ENCODE results near the gene RPP40.

DNA sequence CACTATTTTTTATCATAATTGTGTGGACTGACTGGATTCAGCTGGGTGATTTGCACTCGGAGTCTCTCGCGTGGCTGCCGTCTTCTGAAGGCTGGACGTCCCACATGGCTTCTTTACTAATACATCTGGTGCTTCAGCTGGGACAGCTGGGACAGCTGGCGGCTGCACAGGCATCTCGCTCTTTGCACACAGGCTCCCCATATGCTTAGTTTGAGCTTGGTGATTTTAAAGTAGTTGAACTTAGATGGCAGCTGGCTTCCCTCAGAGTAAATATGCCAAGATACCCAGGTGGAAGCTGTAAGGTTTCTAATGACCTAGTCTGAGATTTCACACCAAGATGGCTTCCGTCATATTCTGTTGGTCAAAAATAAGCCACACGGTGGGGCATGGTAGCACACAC, 42.6 kb upstream of the RPP40 start:
- TF ChIP-seq POLR2A (IDR thresholded peaks at IDR 0.05) (no peak), POLR2AphosphoS5 (IDR thresholded peaks at IDR 0.05) (no peak)
